Measurements from ENCODE around the gene HYI. TPM values are rescaled to one million over a fixed set of nuclear protein-coding genes. Genes with fewer than 3 reads are reported as not detected.

The HYI gene
- polyA plus RNA-seq, 1 experiment, result 59.4 TPM

DNA sequence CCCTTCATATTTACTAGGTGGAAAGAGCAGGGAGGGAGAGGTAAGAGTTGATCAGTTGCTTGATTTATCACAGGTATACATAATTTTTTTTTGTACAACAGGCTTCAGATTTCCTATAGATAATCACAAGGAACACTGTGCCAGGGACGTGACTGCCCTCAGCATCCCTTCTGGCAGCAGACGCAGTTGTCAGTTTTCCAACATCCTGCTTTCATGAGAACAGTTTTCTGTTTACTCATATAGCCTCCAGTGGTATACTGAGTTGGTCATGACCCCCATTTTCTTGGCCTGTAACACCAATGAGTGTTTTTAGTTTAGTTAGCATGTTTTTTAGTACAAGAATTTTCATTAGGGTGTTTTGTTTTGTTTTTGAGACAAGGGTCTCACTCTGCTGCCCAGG, 39.1 kb upstream of the HYI start:
- TF ChIP-seq CTCF (IDR thresholded peaks at IDR 0.05; ENCODE audit: insufficient read depth, low read depth, low read length), result no peak
- no peaks in the 10 kb centered on the region for H3K27me3 ChIP-seq (ENCODE audit: control insufficient read depth, insufficient read depth, low read length)
- CTCF ChIA-PET, result interaction anchor here (0.6 to 0.9 kb wide), 3 partner anchors 10 to 1214 kb away, joined by 3 to 4 read pairs (median 3); no protein-coding TSS in a partner anchor
- H3K36me3 ChIP-seq (ENCODE audit: control insufficient read depth, insufficient read depth, low read length), result no peaks in the 10 kb centered on the region
- no peak overlapping the region for H3K4me3 ChIP-seq (ENCODE audit: low read depth, low read length)
- DNase-seq (ENCODE audit: low read depth), result no peak
- POLR2A ChIA-PET, result no interaction called here

DNA sequence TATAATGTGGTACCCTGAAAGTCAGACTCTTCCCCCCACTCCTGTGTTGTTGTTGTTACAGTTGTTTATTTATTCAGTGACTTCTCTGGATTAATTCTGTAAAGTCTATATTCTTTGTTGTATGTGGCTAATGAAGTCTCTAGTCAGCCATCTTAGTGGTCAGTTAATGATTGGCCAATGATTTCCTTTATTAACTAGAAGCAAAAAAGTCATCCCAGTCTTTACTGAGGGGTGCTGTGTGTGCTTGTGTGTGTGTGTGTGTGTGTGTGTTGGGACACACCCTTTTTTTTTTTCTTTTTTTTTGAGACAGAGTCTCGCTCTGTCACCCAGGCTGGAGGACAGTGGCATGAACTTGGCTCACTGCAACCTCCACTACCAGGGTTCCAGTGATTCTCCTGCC, 37.3 kb upstream of the HYI start:
- DNase-seq (ENCODE audit: low read depth), result no peak
- POLR2A ChIA-PET, result no interaction called here
- H3K27me3 ChIP-seq (ENCODE audit: control insufficient read depth, insufficient read depth, low read length), result no peaks in the 10 kb centered on the region
- H3K36me3 ChIP-seq (ENCODE audit: control insufficient read depth, insufficient read depth, low read length), result no peaks in the 10 kb centered on the region
- H3K4me3 ChIP-seq (ENCODE audit: low read depth, low read length), result no peak overlapping the region
- CTCF ChIA-PET, result interaction anchor here (0.7 kb wide), 1 partner anchor 8 kb away, joined by 4 read pairs; no protein-coding TSS in a partner anchor
- no peak for TF ChIP-seq CTCF (IDR thresholded peaks at IDR 0.05; ENCODE audit: insufficient read depth, low read depth, low read length)

DNA sequence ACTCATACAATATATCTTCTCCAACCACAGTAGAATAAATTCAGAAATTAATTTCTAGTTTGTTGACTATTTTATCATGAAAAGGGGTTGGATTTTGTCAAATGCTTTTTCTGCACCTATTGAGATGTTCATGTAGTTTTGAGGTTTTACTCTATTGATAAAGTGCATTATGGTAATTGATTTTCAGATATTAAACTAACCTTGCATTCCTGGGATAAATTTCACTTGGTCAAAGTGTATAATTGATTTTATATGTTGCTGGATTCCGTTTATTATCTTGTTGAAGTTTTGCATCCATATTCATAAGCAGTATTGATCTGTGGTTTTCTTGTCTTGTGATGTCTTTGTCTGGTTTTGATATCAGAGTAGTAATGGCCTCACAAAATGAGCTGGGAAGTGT, 34.4 kb upstream of the HYI start:
- H3K36me3 ChIP-seq (ENCODE audit: control insufficient read depth, insufficient read depth, low read length), result no peaks in the 10 kb centered on the region
- CTCF ChIA-PET, result no interaction called here
- DNase-seq (ENCODE audit: low read depth), result no peak
- H3K4me3 ChIP-seq (ENCODE audit: low read depth, low read length), result no peak overlapping the region
- POLR2A ChIA-PET, result no interaction called here
- no peaks in the 10 kb centered on the region for H3K27me3 ChIP-seq (ENCODE audit: control insufficient read depth, insufficient read depth, low read length)
- no peak for TF ChIP-seq CTCF (IDR thresholded peaks at IDR 0.05; ENCODE audit: insufficient read depth, low read depth, low read length)

DNA sequence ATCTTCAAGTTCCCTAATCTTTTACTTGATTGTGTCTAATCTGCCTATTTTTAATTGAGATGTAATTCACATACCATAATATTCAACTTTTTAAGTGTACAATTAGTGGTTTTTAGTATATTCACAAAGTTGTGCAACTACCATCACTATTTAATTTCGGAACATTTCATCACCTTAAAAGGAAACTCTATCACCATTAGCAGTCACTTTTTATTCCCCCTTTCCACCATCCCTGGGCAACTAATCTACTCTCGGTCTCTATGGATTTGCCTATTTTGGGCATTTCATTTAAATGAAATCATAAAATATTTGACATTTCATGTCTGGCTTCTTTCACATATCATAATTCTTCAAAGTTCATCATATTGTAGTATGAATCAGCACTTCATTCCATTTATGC, 30.6 kb upstream of the HYI start:
- no peak for TF ChIP-seq CTCF (IDR thresholded peaks at IDR 0.05; ENCODE audit: insufficient read depth, low read depth, low read length)
- no peaks in the 10 kb centered on the region for H3K27me3 ChIP-seq (ENCODE audit: control insufficient read depth, insufficient read depth, low read length)
- no peak overlapping the region for H3K4me3 ChIP-seq (ENCODE audit: low read depth, low read length)
- ChIA-PET POLR2A (no interaction called here), CTCF (no interaction called here)
- DNase-seq (ENCODE audit: low read depth), result no peak
- H3K36me3 ChIP-seq (ENCODE audit: control insufficient read depth, insufficient read depth, low read length), result no peaks in the 10 kb centered on the region

- ChIA-PET CTCF (interaction anchor here (0.5 kb wide), 1 partner anchor 67 kb away, joined by 4 read pairs; no protein-coding TSS in a partner anchor), POLR2A (no interaction called here)
- H3K36me3 ChIP-seq (ENCODE audit: control insufficient read depth, insufficient read depth, low read length), result no peaks in the 10 kb centered on the region
- no peak overlapping the region for H3K4me3 ChIP-seq (ENCODE audit: low read depth, low read length)
- DNase-seq (ENCODE audit: low read depth), result no peak
- no peaks in the 10 kb centered on the region for H3K27me3 ChIP-seq (ENCODE audit: control insufficient read depth, insufficient read depth, low read length)
- no peak for TF ChIP-seq CTCF (IDR thresholded peaks at IDR 0.05; ENCODE audit: insufficient read depth, low read depth, low read length)
Measured at GRCh38 chr1:43482215-43482614, 28.5 kb upstream of the HYI start.

Measured in BJ (cell line).